SK-N-SH (cell line): ENCODE data around the gene ITM2C. TPM values are rescaled to one million over a fixed set of nuclear protein-coding genes. Genes with fewer than 3 reads are reported as not detected.

Experiments
- CTCF ChIA-PET: fragments of 300-600, 350-600 bp; formaldehyde crosslinking; extraction: SDS; loops from one replicate; lab custom pipeline; 2021; lab: Yijun Ruan, JAX
- POLR2A ChIA-PET: fragments of 350-600 bp; sonication (Branson Sonifier 250); formaldehyde crosslinking; extraction: SDS; loops from one replicate; lab custom pipeline; 2020; ENCODE audit warnings: antibody characterized with exemption, inconsistent platforms; lab: Yijun Ruan, JAX
- DNase-seq: peaks from one replicate; pipeline ENCODE4 v3.0.0; 2012
- H2AFZ ChIP-seq: fragments of 200-600 bp; sonication (generic); 2 replicates; pipeline ENCODE4 v1.8.1; 2016; ENCODE audit warnings: antibody characterized with exemption, mild to moderate bottlenecking, low read depth
- H3F3A ChIP-seq: fragments of 200-600 bp; sonication (generic); replicated peaks from 2 replicates; pipeline ENCODE3; 2016; ENCODE audit warnings: antibody characterized with exemption, mild to moderate bottlenecking; ENCODE audit not compliant: insufficient read depth
- H3K27ac ChIP-seq, 2 experiments: fragments of 200-500 bp in 1 of 2; fragments of 200-600 bp in 1 of 2; sonication (Bioruptor generic) in 1 of 2; sonication (generic), shearing (Covaris generic) in 1 of 2; 2 replicates each; pipeline versions ENCODE4 v1.5.1 to v1.6.1; 2014 to 2016; ENCODE audit warnings: low read depth in 2 of 2, inconsistent platforms in 1 of 2, low read length in 1 of 2, mild to moderate bottlenecking in 1 of 2, mixed read lengths in 1 of 2
- H3K27me3 ChIP-seq: fragments of 200-600 bp; sonication (generic), shearing (Covaris generic); 2 replicates; pipeline ENCODE4 v1.6.1; 2016; ENCODE audit warnings: mixed run types; ENCODE audit not compliant: insufficient read depth
- H3K36me3 ChIP-seq, 2 experiments: fragments of 200-500 bp in 1 of 2; fragments of 200-600 bp in 1 of 2; sonication (Bioruptor generic) in 1 of 2; sonication (generic) in 1 of 2; replicated peaks in 1 of 2; 2 replicates each; pipeline versions ENCODE3 to v1.5.1; 2014 to 2016; ENCODE audit warnings: low read length in 1 of 2, mild to moderate bottlenecking in 1 of 2; ENCODE audit not compliant: insufficient read depth in 2 of 2, control insufficient read depth in 1 of 2
- H3K4me1 ChIP-seq, 2 experiments: fragments of 200-500 bp in 1 of 2; fragments of 200-600 bp in 1 of 2; sonication (Bioruptor generic) in 1 of 2; sonication (generic), shearing (Covaris generic) in 1 of 2; 2 replicates each; pipeline versions ENCODE4 v1.5.1 to v1.6.1; 2014 to 2016; ENCODE audit warnings: low read depth in 1 of 2, low read length in 1 of 2, mixed run types in 1 of 2; ENCODE audit not compliant: insufficient read depth in 2 of 2, control insufficient read depth in 1 of 2
- H3K4me2 ChIP-seq: fragments of 200-600 bp; sonication (generic), shearing (Covaris generic); 2 replicates; pipeline ENCODE4 v1.6.1; 2017; ENCODE audit warnings: mixed run types
- H3K4me3 ChIP-seq, 2 experiments: fragments of 200-500 bp in 1 of 2; fragments of 200-600 bp in 1 of 2; sonication (Bioruptor generic) in 1 of 2; sonication (generic), shearing (Covaris generic) in 1 of 2; 2 replicates each; pipeline versions ENCODE4 v1.5.1 to v1.8.1; 2014 to 2016; ENCODE audit warnings: low read depth in 2 of 2, inconsistent platforms in 1 of 2, low read length in 1 of 2, mild to moderate bottlenecking in 1 of 2, mixed read lengths in 1 of 2, moderate library complexity in 1 of 2
- H3K79me2 ChIP-seq: fragments of 200-600 bp; sonication (generic); 2 replicates; pipeline ENCODE4 v1.8.1; 2017; ENCODE audit warnings: mild to moderate bottlenecking; ENCODE audit not compliant: insufficient read depth
- H3K9ac ChIP-seq: fragments of 200-600 bp; sonication (generic); 2 replicates; pipeline ENCODE4 v1.6.1; 2017; ENCODE audit warnings: mixed run types
- H3K9me2 ChIP-seq: fragments of 200-600 bp; sonication (generic); 2 replicates; pipeline ENCODE4 v1.6.1; 2017; ENCODE audit warnings: mixed run types
- H3K9me3 ChIP-seq: fragments of 200-600 bp; sonication (generic); 2 replicates; pipeline ENCODE4 v1.6.1; 2017; ENCODE audit warnings: mixed run types, mild to moderate bottlenecking, moderate library complexity
- H4K20me1 ChIP-seq: fragments of 200-600 bp; sonication (generic); 2 replicates; pipeline ENCODE4 v1.6.1; 2017; ENCODE audit warnings: mild to moderate bottlenecking, mixed run types; ENCODE audit not compliant: insufficient read depth
- CHD2 ChIP-seq: fragments of 150-350 bp; IDR thresholded peaks from 2 replicates; pipeline ENCODE4 v1.6.1; 2018; ENCODE audit warnings: low read length; ENCODE audit not compliant: partially characterized antibody
- ELF1 ChIP-seq: IDR thresholded peaks from 2 replicates; pipeline ENCODE4 v1.4.0; 2012
- EP300 ChIP-seq, 2 experiments: IDR thresholded peaks; 2 replicates each; pipeline versions ENCODE4 v1.4.0 to v1.6.1; 2012; ENCODE audit warnings: borderline replicate concordance in 1 of 2, low read depth in 1 of 2, low read length in 1 of 2
- EZH2phosphoT487 ChIP-seq: fragments of 200-600 bp; sonication (generic); IDR thresholded peaks from 2 replicates; pipeline ENCODE4 v1.6.1; 2017; ENCODE audit warnings: low read depth, mixed run types, mild to moderate bottlenecking, antibody characterized with exemption, moderate library complexity, borderline replicate concordance
- FOSL2 ChIP-seq: IDR thresholded peaks from 2 replicates; pipeline ENCODE4 v1.4.0; 2012; ENCODE audit warnings: low read depth, mild to moderate bottlenecking, moderate library complexity, borderline replicate concordance
- GATA2 ChIP-seq: sonication (generic); formaldehyde crosslinking; IDR thresholded peaks from 2 replicates; pipeline ENCODE4 v1.5.0; 2020; ENCODE audit warnings: mild to moderate bottlenecking, missing genetic modification reagents
- IRF3 ChIP-seq: fragments of 150-350 bp; IDR thresholded peaks from 2 replicates; pipeline ENCODE4 v1.6.1; 2016; ENCODE audit warnings: mild to moderate bottlenecking, low read depth, low read length
- JUND ChIP-seq: IDR thresholded peaks from 2 replicates; pipeline ENCODE4 v1.4.0; 2012
- REST ChIP-seq: IDR thresholded peaks from 2 replicates; pipeline ENCODE4 v1.6.1; 2012; ENCODE audit warnings: mild to moderate bottlenecking, low read depth, low read length, moderate library complexity
- RFX5 ChIP-seq: IDR thresholded peaks from 2 replicates; pipeline ENCODE4 v1.6.1; 2012; ENCODE audit warnings: mild to moderate bottlenecking, improper control_type of control experiment, low read length
- RXRA ChIP-seq: IDR thresholded peaks from 2 replicates; pipeline ENCODE4 v1.4.0; 2012; ENCODE audit warnings: low read depth, mild to moderate bottlenecking, borderline replicate concordance
- SMC3 ChIP-seq: IDR thresholded peaks from 2 replicates; pipeline ENCODE4 v1.6.1; 2012; ENCODE audit warnings: low read depth, low read length, improper control_type of control experiment
- TCF12 ChIP-seq: IDR thresholded peaks from 2 replicates; pipeline ENCODE4 v1.4.0; 2012
- TEAD4 ChIP-seq: IDR thresholded peaks from 2 replicates; pipeline ENCODE4 v1.4.0; 2012; ENCODE audit warnings: mild to moderate bottlenecking, borderline replicate concordance; ENCODE audit not compliant: insufficient read depth
- WGBS: methylation state at CpG from one replicate; pipeline ENCODE4 v1.1.6; 2017; ENCODE audit warnings: low lambda C conversion rate; 5-methylcytosine and 5-hydroxymethylcytosine counted together
- polyA plus RNA-seq, 3 experiments: library from polyadenylated mRNA; depleted of rRNA; stranded (reverse); fragments of >200 nt; gene quantifications; 2 replicates each; pipeline ENCODE4 v1.2.3, GENCODE V29; 2012

The ITM2C gene
- polyA plus RNA-seq, 1 of the 3 experiments (the other 2 are of a cell fraction) = 288 TPM

- Histone ChIP-seq H3K4me3 (no peak overlapping the region), H3F3A (no peaks in the 10 kb centered on the region), H4K20me1 (no peaks in the 10 kb centered on the region), H3K36me3 (no peaks in the 10 kb centered on the region), H2AFZ (no peak overlapping the region), H3K27ac (no peak overlapping the region), H3K4me2 (no peak overlapping the region), H3K9me3 (no peaks in the 10 kb centered on the region), H3K9me2 (no peaks in the 10 kb centered on the region), H3K9ac (no peak overlapping the region), H3K4me1 (no peaks in the 10 kb centered on the region; a peak in 1 of 4 replicates), H3K27me3 (peaks cover 3% of the 10 kb centered on the region), H3K79me2 (no peaks in the 10 kb centered on the region)
- DNase-seq = no peak
- 55% methylated on average over 10 of the region's 14 CpGs for WGBS
- TF ChIP-seq GATA2 (no peak), RFX5 (no peak), CHD2 (no peak), JUND (no peak), REST (no peak), TEAD4 (no peak), SMC3 (no peak), ELF1 (no peak), FOSL2 (no peak), EZH2phosphoT487 (no peak), IRF3 (no peak), RXRA (no peak), EP300 (IDR thresholded peaks at IDR 0.05; ENCODE audit: borderline replicate concordance in 1 of 2, low read depth in 1 of 2, low read length in 1 of 2) (no peak), TCF12 (no peak)
- ChIA-PET POLR2A (no interaction called here), CTCF (interaction anchor here (0.9 to 1.2 kb wide), 4 partner anchors 14 to 130 kb away, joined by 3 to 7 read pairs (median 4); no protein-coding TSS in a partner anchor)
Measured at GRCh38 chr2:230927711-230928341, 63.1 kb downstream of the ITM2C start.

Other genes with a start within 250 kb of the ITM2C start
- gene CAB39, start 152.1 kb upstream of the ITM2C start, polyA plus RNA-seq (2012; rRNA removed) = 15.7 and 18.7 TPM in 2 replicates
- not detected in 2 replicates for gene GPR55, start 60.3 kb downstream of the ITM2C start, polyA plus RNA-seq (2012; rRNA removed)
- not detected in 2 replicates for gene SPATA3, start 131.2 kb downstream of the ITM2C start, polyA plus RNA-seq (2012; rRNA removed)
- gene C2orf72, start 172.6 kb downstream of the ITM2C start, polyA plus RNA-seq (2012; rRNA removed) = 0.32 and 0.35 TPM in 2 replicates
- 92.3 and 124 TPM in 2 replicates for gene PSMD1, start 191.9 kb downstream of the ITM2C start, polyA plus RNA-seq (2012; rRNA removed)